B cell (primary cell): ENCODE measurements around the gene SAP130. TPM values are rescaled to one million over a fixed set of nuclear protein-coding genes. Genes with fewer than 3 reads are reported as not detected.

ENCODE experiments used
- ATAC-seq: fragments of 200-7000 bp; cut with Tn5 transposase; one replicate; pipeline ENCODE4 v1.10.0; 2021; ENCODE audit warnings: low read depth, mild to moderate bottlenecking, moderate number of reproducible peaks, moderate library complexity
- CTCF ChIA-PET: fragments of 350-600 bp; sonication (Branson Sonifier 250); formaldehyde crosslinking; loops from one replicate; lab custom pipeline; 2021; ENCODE audit warnings: antibody characterized with exemption, inconsistent platforms; lab: Charles Lee
- POLR2A ChIA-PET: fragments of 350-600 bp; sonication (Branson Sonifier 250); formaldehyde crosslinking; loops from one replicate; lab custom pipeline; 2021; ENCODE audit warnings: antibody characterized with exemption; lab: Charles Lee
- DNase-seq: peaks from one replicate; pipeline ENCODE4 v3.0.0; 2013
- H2AFZ ChIP-seq: 2 replicates; pipeline ENCODE4 v1.6.1; 2012; ENCODE audit warnings: mild to moderate bottlenecking, low read depth, low read length; ENCODE audit not compliant: insufficient read depth, poor library complexity, severe bottlenecking
- H3K27ac ChIP-seq, 2 donors: 1 replicate in 1 of 2; 2 replicates in 1 of 2; pipeline ENCODE4 v1.5.1; 2012 to 2013; ENCODE audit warnings: low read length in 2 of 2, mild to moderate bottlenecking in 2 of 2, moderate library complexity in 1 of 2
- H3K27me3 ChIP-seq, 4 experiments: fragments of 200-600 bp in 1 of 4; sonication (generic) in 1 of 4; replicated peaks in 1 of 4; 1 replicate in 2 of 4; 2 replicates in 2 of 4; pipeline versions ENCODE4 v1.6.1 to v1.7.0; 2013 to 2016; ENCODE audit warnings: low read length in 3 of 4, mild to moderate bottlenecking in 2 of 4, mixed read lengths in 1 of 4, moderate library complexity in 1 of 4; ENCODE audit not compliant: insufficient read depth in 4 of 4, control insufficient read depth in 3 of 4; ENCODE audit errors: control extremely low read depth in 1 of 4
- H3K36me3 ChIP-seq, 2 experiments: replicated peaks in 1 of 2; 1 replicate in 1 of 2; 2 replicates in 1 of 2; pipeline versions ENCODE4 v1.6.1 to v1.7.1; 2013; ENCODE audit warnings: low read length in 1 of 2; ENCODE audit not compliant: insufficient read depth in 2 of 2, control insufficient read depth in 1 of 2; ENCODE audit errors: control extremely low read depth in 1 of 2, extremely low read depth in 1 of 2
- H3K4me1 ChIP-seq, 2 donors: fragments of 200-600 bp in 1 of 2; sonication (generic) in 1 of 2; 1 replicate in 1 of 2; 2 replicates in 1 of 2; pipeline versions ENCODE4 v1.5.1 to v1.6.1; 2013 to 2017; ENCODE audit warnings: low read length in 2 of 2; ENCODE audit not compliant: control insufficient read depth in 2 of 2, insufficient read depth in 2 of 2
- H3K4me2 ChIP-seq: replicated peaks from 2 replicates; pipeline ENCODE3; 2012; ENCODE audit warnings: mild to moderate bottlenecking, low read depth, low read length; ENCODE audit not compliant: poor library complexity, severe bottlenecking
- H3K4me3 ChIP-seq, 5 experiments: fragments of 200-600 bp in 1 of 5; sonication (generic) in 1 of 5; 1 replicate in 3 of 5; 2 replicates in 2 of 5; pipeline versions ENCODE4 v1.5.1 to v1.7.0; 2011 to 2016; ENCODE audit warnings: low read length in 4 of 5, mild to moderate bottlenecking in 4 of 5, low read depth in 2 of 5, control low read depth in 1 of 5, moderate library complexity in 1 of 5; ENCODE audit not compliant: insufficient read depth in 1 of 5; ENCODE audit errors: control extremely low read depth in 1 of 5, extremely low read depth in 1 of 5
- H3K79me2 ChIP-seq: fragments of 200-600 bp; sonication (generic); one replicate; pipeline ENCODE4 v1.6.0; 2016; ENCODE audit warnings: low read length; ENCODE audit not compliant: control insufficient read depth, insufficient read depth
- H3K9ac ChIP-seq: fragments of 200-600 bp; sonication (generic); 2 replicates; pipeline ENCODE4 v1.6.1; 2017; ENCODE audit warnings: mild to moderate bottlenecking, low read length, moderate library complexity
- H3K9me3 ChIP-seq, 3 donors: one replicate each; pipeline versions ENCODE4 v1.6.1 to v1.7.1; 2013; ENCODE audit warnings: low read length in 2 of 3; ENCODE audit not compliant: control insufficient read depth in 2 of 3, insufficient read depth in 1 of 3; ENCODE audit errors: control extremely low read depth in 1 of 3
- H4K20me1 ChIP-seq: 2 replicates; pipeline ENCODE4 v1.6.0; 2012; ENCODE audit warnings: mild to moderate bottlenecking, low read length; ENCODE audit not compliant: insufficient read depth, control insufficient read depth, poor library complexity, severe bottlenecking
- H3K27ac Mint-ChIP-seq: one replicate; pipeline ENCODE4 v1.8.0; 2021; ENCODE audit warnings: mixed read lengths
- H3K27me3 Mint-ChIP-seq: one replicate; pipeline ENCODE4 v1.8.0; 2021; ENCODE audit warnings: mixed read lengths
- H3K4me1 Mint-ChIP-seq: one replicate; pipeline ENCODE4 v1.8.0; 2021; ENCODE audit warnings: mixed read lengths
- H3K4me3 Mint-ChIP-seq: one replicate; pipeline ENCODE4 v1.8.0; 2021; ENCODE audit warnings: mixed read lengths
- H3K9me3 Mint-ChIP-seq: one replicate; pipeline ENCODE4 v1.8.0; 2022; ENCODE audit warnings: mixed read lengths; ENCODE audit not compliant: insufficient read depth
- CTCF ChIP-seq: fragments of 200-600 bp; IDR thresholded peaks from one replicate; pipeline ENCODE4 v1.8.0; 2022; ENCODE audit warnings: antibody characterized with exemption, mild to moderate bottlenecking
- EZH2 ChIP-seq: IDR thresholded peaks from 2 replicates; pipeline ENCODE4 v1.6.1; 2012; ENCODE audit warnings: borderline replicate concordance, low read depth, mild to moderate bottlenecking, moderate library complexity, low read length; ENCODE audit not compliant: insufficient read depth, poor library complexity, severe bottlenecking
- WGBS: methylation state at CpG from one replicate; pipeline ENCODE4 v1.1.5; 2013; ENCODE audit warnings: missing lambda C conversion rate; ENCODE audit not compliant: insufficient coverage; 5-methylcytosine and 5-hydroxymethylcytosine counted together
- intact Hi-C: fragments of 100-400 bp; cut with micrococcal nuclease; formaldehyde crosslinking; loops from one replicate; pipeline ENCODE4 v1.10.0; 2022
- polyA plus RNA-seq: library from polyadenylated mRNA; depleted of rRNA; stranded (reverse); fragments of >200 nt; gene quantifications from 2 replicates; pipeline ENCODE4 v1.2.3, GENCODE V29; 2012
- total RNA-seq, 2 donors: library from RNA; stranded (reverse); fragments of 120-200 nt in 1 of 2; gene quantifications; 1 replicate in 1 of 2; 2 replicates in 1 of 2; pipeline versions ENCODE4 v1.2.3 to v1.2.4, GENCODE V29; 2013 to 2022

SAP130 gene
- total and polyA plus RNA-seq, 2 donors (not counting 1 experiment from before 2014, with no cell fraction given), result 13.4 to 40.1 TPM

GRCh38 chr2:127941461-127941860, 86.4 kb downstream of the SAP130 start:
- no peak for ATAC-seq
- ChIA-PET POLR2A (no interaction called here), CTCF (interaction anchor here (0.6 kb wide), 1 partner anchor 141 kb away, joined by 4 read pairs; no protein-coding TSS in a partner anchor)
- intact Hi-C loops, result no loop called here
- Mint-ChIP-seq H3K27me3 (no peaks in the 10 kb centered on the region), H3K27ac (no peak overlapping the region), H3K4me3 (no peak overlapping the region), H3K4me1 (no peaks in the 10 kb centered on the region), H3K9me3 (no peaks in the 10 kb centered on the region)
- Histone ChIP-seq H3K36me3 (peaks cover 0 to 35% of the 10 kb centered on the region in 2 experiments), H3K27me3 (no peaks in the 10 kb centered on the region), H3K4me3 (no peak overlapping the region), H2AFZ (no peak overlapping the region), H3K9me3 (no peaks in the 10 kb centered on the region), H3K4me2 (no peak overlapping the region), H4K20me1 (no peaks in the 10 kb centered on the region), H3K9ac (no peak overlapping the region), H3K27ac (no peak overlapping the region), H3K79me2 (no peaks in the 10 kb centered on the region), H3K4me1 (no peaks in the 10 kb centered on the region)
- TF ChIP-seq EZH2 (no peak), CTCF (no peak)
- no peak for DNase-seq
- 98% methylated on average over 5 of the region's 9 CpGs for WGBS

GRCh38 chr2:127940641-127941040, 87.2 kb downstream of the SAP130 start:
- H3K27ac ChIP-seq, result no peak overlapping the region
- no peaks in the 10 kb centered on the region for H3K9me3 ChIP-seq
- no peak overlapping the region for H3K4me3 Mint-ChIP-seq
- no peaks in the 10 kb centered on the region for H3K79me2 ChIP-seq
- H3K27ac Mint-ChIP-seq, result no peak overlapping the region
- intact Hi-C loops, result no loop called here
- ATAC-seq (no peak), DNase-seq (no peak)
- H3K9me3 Mint-ChIP-seq, result no peaks in the 10 kb centered on the region
- H4K20me1 ChIP-seq, result no peaks in the 10 kb centered on the region
- H2AFZ ChIP-seq, result no peak overlapping the region
- POLR2A ChIA-PET, result no interaction called here
- H3K4me2 ChIP-seq, result no peak overlapping the region
- H3K4me3 ChIP-seq, result no peak overlapping the region
- H3K4me1 ChIP-seq, result no peaks in the 10 kb centered on the region
- H3K9ac ChIP-seq, result no peak overlapping the region
- H3K36me3 ChIP-seq, result peaks cover 0 to 30% of the 10 kb centered on the region in 2 experiments
- no peaks in the 10 kb centered on the region for H3K27me3 ChIP-seq
- TF ChIP-seq CTCF, result no peak
- TF ChIP-seq EZH2, result no peak
- CTCF ChIA-PET, result no interaction called here
- H3K27me3 Mint-ChIP-seq, result no peaks in the 10 kb centered on the region
- no peaks in the 10 kb centered on the region for H3K4me1 Mint-ChIP-seq
- WGBS, result 99% methylated on average over 10 of the region's 12 CpGs
